Measurements from ENCODE around the gene GCNA.
"Not testable (repeated sequence)": the region's sequence is repeated elsewhere in the genome, so short reads cannot be mapped to it uniquely, and the experiment has no call there.

The GCNA gene

DNA sequence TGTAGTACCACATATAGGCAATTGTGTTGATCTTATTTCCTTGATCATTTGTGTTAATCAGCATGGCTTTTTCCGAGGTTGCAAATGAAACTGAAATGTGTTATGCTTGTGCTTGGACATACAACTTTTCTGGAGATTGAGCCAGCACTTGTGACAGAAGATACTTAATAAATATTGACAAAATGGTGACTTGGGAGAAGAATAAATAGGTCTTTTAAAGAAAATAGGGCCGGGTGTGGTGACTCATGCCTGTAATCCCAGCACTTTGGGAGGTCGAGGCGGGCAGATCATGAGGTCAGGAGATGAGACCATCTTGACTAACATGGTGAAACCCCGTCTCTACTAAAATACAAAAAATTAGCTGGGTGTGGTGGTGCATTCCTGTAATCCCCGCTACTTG lies 18.5 kb upstream of the GCNA start:
- DNase-seq: not testable (repeated sequence)

DNA sequence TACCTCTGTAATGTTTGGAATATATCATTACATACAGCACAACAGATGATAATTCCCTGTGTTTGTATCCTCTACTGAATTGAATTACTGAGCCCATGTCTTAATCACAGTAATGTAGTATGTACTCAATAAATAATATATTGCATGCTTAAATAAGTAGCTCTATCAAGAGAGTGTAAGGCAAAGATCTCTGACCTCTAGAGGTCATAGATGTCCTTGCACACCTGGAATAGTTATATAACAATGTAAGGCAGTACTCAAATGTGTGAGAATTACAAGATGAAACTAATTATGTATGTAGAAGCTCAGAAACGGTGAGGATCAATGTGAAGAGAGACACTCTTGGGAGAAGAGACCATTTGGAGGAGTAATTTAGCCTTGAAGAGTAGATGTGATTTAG lies 14.3 kb upstream of the GCNA start:
- no peak for DNase-seq

DNA sequence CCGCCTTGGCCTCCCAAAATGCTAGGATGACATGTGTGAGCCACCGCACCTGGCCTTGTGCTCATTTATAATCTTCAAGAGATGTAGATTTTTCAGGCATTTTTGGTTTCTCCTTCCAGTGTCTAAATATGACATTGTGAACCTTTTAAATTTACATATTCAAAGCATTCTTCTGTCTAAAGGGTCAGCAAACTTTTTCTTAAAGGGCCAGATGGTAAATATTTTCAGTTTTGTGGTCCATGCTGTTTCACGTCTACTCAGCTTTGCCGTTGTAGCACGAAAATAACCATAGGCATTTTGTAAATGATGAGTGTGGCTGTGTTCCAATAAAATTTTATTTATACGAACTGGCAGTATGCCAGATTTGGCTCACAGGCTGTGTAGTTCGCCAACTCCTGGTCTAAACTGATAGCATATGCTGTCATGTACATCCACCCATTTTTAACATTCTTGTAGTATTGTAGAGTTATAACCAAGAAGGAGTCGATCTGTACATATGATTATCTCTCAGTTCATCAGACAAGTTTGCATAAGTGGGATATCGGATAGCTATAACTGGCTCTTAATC lies 12.7 kb upstream of the GCNA start:
- no peak for DNase-seq

DNA sequence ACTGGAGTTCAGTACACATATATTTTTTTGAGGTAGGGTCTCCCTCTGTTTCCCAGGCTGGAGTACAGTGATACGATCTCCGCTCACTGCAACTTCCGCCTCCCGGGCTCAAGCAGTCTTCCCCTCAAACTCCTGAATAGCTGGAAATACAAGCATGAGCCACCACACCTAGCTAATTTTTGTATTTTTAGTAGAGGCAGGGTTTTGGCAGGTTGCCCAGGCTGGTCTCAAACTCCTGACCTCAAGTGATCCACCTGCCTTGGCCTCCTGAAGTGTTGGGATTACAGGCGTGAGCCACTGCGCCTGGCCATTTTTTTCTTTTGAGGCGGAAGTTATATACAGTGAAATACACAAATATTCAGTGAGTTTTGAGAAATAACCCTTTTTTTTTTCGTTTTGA lies 6.8 kb upstream of the GCNA start:
- not testable (repeated sequence) for DNase-seq

DNA sequence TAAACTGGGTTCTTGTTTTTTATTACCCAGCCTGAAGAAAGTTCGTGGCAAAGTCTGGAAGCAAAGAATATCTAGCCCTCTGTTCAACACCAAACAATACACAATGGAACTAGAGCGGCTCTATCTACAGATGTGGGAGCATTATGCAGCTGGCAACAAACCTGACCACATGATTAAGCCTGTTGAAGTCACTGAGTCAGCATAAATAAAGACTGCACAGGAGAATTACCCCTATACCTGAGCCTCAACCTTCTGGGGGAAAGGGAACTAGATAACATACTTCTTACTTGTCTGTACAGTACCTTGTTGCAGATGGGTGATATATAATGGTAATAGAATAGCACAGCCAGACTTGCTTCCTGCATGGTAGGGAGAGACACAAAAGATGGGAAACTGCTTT lies 4.6 kb upstream of the GCNA start:
- DNase-seq: no peak

DNA sequence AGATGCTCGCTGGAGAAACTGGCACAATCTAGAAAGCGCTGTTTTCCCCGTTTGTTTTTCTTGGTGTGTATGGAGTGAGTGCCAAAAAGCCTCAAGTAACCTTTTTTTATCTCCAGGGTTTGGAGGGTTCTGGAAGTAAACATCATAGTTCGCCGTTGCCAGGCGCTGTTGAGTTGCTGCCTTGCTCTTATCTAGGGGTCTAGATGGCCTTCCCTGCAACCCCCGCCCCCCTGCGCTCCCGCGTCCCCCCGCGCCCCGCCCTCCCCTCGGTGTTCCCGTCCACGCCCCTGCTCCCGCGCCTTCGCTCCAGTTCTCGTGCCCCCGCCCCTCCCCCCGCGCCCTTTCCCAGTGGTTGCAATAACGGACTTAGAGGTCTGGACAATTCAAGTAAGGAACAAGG lies 555 bp upstream of the GCNA start:
- no peak for DNase-seq

DNA sequence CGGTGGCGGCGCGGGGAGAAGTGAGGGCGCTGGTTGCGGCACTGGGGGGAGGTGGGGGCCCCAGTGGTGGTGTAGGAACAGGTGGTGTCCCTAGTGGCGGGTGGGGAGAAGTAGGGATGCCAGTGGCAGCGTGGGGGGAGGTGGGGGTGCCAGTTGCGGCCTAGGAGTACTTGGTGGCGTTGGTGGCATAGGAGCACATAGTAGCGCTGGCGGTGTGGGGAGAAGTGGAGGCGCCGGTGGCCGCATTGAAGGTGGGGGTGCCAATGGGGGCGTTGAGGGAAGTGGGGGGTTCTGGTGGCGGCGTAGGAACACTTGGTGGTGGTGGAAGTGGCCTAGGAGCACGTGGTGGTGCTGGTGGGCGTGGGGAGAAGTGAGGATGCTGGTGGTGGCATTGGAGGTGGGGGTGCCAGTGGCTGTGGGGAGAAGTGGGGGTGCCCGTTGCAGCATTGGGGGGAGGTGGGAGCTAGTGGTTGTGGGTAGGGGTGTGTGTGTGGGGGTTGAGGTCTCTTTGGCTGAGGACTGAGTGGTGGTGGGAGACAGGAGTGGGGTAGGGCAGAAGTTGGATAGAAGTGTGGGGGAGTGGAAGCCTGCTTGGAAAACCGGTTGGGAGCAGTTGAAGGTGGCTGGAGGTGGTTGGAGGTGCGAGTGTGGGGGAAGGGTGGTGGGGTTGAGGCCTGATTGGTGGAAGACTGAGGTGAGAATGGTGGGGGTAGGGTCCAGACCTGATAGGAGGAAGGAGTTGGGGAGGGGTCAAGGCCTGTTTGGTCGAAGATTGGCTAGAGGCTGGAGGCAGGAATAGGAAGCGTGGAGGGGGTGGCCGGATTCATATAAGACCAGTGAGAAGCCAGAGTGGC lies 1.1 kb downstream of the GCNA start:
- no peak for DNase-seq

DNA sequence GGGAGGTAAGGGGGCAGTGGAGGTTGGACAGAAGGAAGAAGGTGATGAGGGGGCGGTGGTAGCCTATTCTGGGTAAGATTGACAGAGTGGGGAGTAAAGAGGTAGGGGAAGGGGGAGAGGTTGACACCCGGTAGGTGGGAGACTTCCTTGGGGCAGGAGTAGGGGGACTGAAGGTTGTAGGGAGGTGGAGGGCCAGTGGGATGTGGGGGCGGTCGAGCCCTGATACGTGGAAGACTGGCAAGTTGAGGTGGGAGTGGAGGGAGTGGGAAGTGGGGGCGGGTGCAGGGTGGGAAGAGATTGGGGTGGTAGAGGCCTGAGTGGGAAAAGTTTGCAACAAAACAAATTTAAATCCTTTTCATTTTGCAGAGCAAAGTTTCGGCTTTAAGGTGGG lies 1.7 kb downstream of the GCNA start:
- no peak for DNase-seq

DNA sequence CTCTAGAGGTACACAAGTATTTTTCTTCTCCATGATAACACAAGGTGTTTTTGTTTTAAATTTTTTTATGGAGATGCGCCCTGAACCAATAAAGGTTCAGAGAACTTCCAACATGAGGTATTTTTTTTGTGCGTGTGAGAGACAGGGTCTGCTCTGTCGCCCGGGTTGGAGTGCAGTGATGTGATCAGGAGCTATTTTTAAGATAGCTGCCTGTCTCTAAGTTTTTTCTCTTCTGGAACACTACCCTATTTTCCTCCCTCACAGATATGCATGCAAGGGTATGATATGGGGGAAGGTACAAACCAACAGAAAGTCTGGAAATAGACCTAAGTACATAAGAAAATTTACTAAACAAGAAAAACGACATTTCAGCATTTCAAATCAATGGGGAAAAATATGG lies 3.0 kb downstream of the GCNA start:
- no peak for DNase-seq

DNA sequence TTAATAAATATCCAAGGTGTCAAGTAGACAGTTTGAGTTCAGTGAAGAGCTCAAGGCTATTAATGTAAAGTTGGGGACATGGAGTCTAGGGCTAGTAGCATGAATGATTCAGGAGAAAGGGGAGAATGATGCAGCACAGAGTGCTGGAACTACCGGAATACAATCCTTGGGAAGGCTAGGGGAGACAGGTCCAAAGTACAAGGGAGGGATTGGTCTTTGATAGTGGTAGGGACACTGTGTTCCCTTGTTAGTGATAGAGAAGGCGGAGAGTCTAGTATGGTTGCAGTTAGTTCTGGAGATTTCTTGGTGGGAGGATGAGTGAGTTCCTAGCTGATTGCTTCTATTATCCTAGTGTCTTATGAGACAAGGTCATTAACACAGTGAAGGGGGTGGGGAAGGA lies 8.7 kb downstream of the GCNA start:
- DNase-seq: no peak

DNA sequence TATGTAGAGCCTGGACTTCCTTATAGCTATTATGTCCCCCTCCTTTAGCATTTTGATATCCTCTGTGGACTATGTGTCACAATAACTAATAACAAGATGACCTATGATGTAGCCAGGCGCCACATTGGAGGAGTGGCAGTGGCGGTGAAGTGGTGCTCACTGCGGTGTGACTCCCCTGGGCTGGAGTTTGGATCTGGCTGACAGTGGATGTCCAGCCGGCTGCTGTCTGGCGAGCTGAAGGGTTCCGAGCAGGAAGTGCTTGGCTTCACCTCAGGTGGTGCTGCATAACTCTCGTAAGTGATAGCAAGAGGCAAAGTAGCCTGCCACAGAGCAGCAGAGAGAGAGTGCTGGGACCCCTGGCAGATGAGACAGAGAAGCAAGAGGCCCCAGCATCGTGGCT lies 15.0 kb downstream of the GCNA start:
- DNase-seq: not testable (repeated sequence)

DNA sequence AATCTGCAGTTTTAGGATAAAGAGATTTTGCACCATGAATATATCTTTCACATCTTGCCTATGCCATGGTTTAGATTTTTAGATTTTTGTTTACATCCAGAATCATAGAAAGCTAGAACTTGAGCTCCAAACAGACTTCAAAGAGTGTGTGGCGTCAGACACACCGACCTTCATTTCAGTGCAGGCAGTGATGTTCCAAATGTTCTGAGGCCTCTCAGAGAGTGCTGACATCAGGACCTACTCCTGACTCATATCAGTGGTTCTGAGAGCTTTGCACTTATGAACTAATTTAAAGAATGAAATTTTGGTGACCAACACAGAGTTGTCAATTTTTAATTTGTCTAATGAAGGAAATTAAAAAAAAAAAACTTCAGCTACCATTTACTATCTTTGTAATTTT lies 21.7 kb downstream of the GCNA start:
- DNase-seq: no peak

DNA sequence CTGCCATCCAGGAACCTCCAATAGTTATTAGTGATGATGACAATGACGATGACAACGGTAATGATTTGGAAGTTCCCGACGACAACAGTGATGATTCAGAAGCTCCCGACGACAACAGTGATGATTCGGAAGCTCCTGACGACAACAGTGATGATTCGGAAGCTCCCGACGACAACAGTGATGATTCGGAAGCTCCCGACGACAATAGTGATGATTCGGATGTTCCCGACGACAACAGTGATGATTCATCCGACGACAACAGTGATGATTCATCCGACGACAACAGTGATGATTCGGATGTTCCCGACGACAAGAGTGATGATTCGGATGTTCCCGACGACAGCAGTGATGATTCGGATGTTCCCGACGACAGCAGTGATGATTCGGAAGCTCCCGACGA lies 25.4 kb downstream of the GCNA start:
- no peak for DNase-seq

DNA sequence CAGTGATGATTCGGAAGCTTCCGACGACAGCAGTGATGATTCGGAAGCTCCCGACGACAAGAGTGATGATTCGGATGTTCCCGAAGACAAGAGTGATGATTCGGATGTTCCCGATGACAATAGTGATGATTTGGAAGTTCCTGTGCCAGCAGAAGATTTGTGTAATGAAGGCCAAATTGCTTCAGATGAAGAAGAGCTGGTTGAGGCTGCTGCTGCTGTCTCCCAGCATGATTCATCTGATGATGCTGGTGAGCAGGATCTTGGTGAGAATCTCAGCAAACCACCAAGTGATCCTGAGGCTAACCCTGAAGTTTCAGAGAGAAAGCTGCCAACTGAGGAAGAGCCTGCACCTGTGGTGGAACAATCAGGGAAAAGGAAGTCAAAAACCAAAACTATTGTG lies 25.9 kb downstream of the GCNA start:
- no peak for DNase-seq

DNA sequence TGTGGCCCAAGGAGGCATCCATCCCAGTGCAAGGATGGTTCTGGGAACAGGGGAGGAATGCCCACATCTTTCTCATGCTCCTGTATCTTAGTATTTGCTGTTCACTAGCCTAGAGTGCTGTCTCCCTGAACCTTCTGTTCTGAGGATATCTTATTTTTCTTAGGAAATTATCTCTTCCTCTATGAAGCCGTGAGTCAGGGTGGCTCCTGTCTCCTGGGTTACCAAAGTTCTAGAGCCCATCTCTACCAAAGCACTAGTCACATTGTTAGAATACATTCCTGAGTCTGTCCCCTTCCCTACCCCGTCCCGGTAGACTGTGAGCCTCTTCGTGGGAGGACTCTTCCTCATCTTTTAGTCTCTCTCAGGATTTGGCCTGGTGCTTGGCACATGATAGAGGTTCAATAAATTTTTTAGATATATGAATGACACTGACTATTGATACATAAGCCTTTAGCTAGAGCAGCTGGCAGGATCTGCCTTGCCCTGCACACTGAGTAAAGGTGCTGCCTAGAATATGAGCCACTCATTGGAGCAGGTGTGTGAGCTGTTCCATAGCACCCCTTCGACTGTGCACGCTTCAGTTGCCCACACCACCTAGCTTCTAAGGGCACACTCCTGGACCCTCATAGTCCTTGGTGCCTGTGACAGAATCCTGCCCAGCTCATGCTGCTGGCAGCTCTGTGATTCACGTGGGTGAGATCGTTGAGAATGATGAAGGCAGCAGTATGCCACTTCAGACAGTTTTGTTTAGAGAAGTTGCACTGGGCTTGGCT lies 26.7 kb downstream of the GCNA start:
- no peak for DNase-seq

DNA sequence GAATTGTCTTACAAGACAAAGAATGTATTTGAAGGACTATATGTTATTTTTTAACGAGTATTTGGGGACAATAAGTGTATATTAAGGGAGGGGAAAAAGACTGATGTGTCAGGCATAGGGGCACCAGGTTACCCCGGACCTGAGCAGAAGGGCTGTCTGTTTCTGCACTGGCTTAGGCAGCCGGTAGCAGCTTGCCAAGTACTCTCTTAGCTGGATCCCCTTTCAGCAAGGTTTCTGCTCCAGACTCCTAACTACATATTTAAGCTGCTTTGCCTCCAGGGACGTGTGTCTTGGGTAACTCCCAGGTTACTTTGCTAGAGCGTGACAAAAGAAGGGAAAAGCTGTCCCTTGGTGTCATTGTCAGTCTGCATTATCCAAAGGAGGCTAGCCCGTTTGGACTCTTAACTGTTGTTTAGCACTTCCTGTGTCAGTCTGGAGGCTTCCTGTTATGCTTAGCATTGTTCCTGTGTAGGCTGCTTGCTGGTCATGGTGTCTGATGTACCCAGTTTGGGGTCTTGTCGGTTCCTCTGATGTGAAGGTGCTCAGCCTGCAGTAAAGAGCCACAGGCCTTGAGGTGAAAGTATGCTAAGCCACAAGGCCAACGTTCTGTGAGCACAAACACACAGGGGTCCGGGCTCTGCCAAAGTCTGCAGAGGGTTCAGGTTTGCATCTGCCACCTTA lies 28.4 kb downstream of the GCNA start:
- DNase-seq: no peak

DNA sequence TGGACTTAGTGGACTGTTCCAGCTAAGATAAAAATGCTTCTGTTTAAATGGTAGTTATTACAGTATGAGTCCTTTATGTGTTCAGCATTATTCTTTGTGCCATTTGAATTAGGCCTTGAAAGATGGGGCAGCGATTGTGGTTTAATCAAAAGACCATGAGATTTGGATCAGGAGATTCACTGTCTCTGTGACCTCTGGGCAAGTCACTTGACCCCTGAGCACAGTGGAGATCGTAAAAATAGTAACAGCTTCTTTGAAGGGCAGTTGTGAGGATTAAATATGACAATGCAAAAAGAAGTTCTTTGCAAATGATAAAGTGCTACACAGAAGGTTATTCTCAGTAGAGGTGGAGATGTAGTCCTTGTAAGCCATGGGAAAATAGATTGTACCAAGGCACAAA lies 29.3 kb downstream of the GCNA start:
- DNase-seq: no peak

DNA sequence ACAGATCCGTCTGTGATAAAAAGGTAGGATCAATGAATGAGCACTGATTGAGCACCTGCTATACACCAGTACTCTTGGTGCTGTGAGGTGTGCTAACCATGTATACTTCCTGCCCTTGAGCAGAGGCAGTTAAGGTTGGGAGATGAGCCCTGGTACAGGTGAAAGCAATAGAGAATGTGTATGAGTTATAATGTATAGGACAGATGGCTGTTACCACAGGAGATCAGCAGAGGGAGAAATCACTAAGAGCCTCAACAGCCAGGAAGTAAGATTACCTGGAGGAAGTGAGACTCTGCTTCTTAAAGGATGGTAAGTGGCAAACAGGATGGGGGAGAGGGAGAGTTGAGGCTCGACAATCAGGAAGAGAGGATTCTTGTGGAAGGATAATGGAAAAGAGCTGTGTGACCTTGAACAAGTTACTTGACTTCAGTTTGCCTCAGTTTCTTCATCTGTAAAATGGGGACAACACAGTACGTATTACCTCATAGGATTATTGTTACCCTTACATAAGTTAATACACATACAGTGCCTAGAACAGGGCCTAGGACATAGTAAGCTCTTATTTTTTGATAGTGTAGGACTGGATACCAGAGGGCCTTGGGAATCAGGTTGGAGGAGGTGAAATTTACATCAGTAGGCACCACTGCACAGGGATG lies 31.0 kb downstream of the GCNA start:
- DNase-seq: no peak

DNA sequence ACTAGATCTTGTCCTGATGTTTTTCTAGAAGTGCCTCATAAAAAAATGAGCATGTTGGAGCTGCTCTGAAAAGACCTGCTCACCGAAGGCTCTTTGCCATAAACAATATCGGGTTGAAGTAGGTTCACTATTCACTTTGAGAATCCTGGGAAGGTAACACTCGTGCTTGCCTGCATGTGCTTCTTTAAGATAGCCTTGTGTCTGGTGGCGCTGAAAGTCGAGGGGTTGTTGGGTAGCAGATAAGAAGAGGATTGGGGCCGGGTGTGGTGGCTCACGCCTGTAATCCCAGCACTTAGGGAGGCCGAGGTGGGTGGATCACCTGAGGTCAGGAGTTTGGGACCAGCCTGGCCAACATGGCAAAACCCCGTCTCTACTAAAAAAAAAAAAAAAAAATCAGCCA lies 33.5 kb downstream of the GCNA start:
- DNase-seq: not testable (repeated sequence)

DNA sequence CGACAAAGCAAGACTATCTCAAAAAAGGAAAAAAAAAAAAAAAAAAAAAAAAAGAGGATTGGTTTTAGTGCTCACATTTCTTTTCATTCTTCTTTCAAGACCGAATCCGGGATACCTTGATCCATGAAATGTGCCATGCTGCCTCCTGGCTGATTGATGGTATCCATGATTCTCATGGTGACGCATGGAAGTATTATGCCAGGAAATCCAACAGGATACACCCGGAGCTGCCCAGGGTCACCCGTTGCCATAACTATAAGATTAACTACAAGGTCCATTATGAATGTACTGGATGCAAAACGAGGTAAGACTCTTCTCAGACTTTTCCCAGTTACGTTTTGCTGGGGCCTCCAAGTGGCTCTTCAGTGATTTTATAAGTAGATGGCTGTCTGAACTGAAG lies 34.0 kb downstream of the GCNA start:
- no peak for DNase-seq

DNA sequence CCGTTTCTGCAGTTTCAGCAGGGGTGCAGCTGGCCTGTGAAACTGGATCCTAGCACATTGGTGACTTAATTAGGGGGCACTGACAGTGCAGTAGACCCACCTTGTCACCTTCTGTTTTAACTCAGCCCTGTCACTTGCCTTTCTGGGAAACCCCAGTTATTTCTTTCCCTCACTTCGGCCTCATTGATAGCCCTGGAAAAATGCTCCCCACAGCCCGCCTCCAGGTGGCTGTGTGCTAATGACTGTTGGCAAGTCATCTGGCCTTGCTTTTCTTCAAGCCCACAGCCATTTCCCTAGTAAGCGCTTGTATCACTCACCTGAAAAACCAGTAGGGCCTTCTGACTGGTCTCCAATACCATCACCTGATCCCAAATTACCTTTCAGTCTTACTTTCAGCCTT lies 36.8 kb downstream of the GCNA start:
- DNase-seq: no peak

DNA sequence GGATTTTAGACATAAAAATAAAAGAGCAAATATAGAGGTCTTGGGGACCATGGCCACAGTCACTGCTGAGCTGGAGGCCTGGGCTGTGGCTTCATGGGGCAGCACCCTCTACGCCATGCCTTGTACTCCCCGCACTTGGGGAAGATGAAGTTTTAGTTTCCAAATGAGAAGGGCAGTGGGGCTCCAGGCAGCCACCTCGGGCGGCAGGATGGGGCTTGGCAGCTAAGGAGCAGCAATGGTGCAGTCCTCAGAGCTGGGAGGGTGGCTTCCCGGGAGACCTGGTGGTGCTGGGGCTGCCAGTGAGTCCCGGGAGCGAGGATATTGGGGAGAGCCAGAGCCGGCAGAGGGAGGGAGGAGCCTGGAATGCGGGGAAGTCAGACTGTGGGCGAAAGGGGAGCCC lies 37.7 kb downstream of the GCNA start:
- DNase-seq: peak; percentile 33

Data from activated CD4-positive, CD25-positive, alpha-beta regulatory T cell treated with anti-CD3 and anti-CD28 coated beads, Interleukin-2, amount 50 U/mL, for 72 hours (primary cell).